ENCODE results near the gene CLEC12A.

Gene CLEC12A

DNA sequence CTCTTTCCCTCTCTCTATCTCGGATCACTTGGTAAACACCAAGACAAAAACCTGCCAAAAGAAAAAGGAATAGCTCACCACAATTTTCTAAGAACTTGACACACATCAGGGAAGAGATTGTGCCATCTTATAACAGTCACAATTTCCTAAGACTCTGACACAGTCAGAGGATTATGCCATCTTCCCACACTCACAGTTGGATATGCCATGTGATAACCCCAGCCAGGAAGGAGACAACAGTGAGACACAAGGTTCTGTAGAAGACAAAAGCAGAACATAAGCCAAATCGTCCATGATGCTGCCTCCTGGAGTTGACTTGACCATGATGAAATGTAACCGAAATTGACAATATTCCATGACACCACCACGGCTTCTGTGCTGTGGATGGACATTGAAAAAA, 56.5 kb downstream of the CLEC12A start:
- H3K4me3 ChIP-seq (replicated peaks in 1 of 2; ENCODE audit: low read depth in 2 of 2, low read length in 2 of 2): no peak overlapping the region
- DNase-seq (ENCODE audit: low read depth in 2 of 2): peak in 1 of 2 donors; percentile 59
- TF ChIP-seq, protein P1, sequence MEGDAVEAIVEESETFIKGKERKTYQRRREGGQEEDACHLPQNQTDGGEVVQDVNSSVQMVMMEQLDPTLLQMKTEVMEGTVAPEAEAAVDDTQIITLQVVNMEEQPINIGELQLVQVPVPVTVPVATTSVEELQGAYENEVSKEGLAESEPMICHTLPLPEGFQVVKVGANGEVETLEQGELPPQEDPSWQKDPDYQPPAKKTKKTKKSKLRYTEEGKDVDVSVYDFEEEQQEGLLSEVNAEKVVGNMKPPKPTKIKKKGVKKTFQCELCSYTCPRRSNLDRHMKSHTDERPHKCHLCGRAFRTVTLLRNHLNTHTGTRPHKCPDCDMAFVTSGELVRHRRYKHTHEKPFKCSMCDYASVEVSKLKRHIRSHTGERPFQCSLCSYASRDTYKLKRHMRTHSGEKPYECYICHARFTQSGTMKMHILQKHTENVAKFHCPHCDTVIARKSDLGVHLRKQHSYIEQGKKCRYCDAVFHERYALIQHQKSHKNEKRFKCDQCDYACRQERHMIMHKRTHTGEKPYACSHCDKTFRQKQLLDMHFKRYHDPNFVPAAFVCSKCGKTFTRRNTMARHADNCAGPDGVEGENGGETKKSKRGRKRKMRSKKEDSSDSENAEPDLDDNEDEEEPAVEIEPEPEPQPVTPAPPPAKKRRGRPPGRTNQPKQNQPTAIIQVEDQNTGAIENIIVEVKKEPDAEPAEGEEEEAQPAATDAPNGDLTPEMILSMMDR (IDR thresholded peaks at IDR 0.05; ENCODE audit: low read depth, low read length): no peak

DNA sequence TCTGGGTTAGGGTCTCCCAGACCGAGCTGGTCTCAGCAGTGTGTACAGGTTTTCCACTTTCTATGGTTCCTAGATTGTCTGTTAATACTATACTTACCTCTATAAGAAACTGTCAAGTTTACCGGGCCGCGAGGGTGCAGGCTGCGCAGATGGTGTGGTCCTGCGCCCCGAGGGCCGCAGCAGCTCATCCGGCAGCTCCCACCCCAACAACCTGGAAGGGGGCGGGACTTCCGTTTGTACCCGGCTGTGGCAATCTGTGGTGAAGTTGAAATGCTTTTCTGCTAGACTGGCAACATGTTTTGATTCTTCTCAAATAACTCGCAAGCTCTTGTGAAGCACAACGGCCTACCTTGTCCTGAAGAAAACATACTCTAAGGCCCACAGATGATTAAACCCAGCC, 59.2 kb downstream of the CLEC12A start, which contains the start of gene CLEC9A:
TSS of gene CLEC9A (plus strand) at position 237 of the 400 bp plus-strand sequence. CDS start 22,006 bp downstream, outside the sequence.
- TF ChIP-seq, protein P1 (IDR thresholded peaks at IDR 0.05; ENCODE audit: low read depth, low read length): no peak
- H3K4me3 ChIP-seq (replicated peaks in 1 of 2; ENCODE audit: low read depth in 2 of 2, low read length in 2 of 2): no peak within 1 kb of the TSS
- DNase-seq (ENCODE audit: low read depth in 2 of 2): no peak

DNA sequence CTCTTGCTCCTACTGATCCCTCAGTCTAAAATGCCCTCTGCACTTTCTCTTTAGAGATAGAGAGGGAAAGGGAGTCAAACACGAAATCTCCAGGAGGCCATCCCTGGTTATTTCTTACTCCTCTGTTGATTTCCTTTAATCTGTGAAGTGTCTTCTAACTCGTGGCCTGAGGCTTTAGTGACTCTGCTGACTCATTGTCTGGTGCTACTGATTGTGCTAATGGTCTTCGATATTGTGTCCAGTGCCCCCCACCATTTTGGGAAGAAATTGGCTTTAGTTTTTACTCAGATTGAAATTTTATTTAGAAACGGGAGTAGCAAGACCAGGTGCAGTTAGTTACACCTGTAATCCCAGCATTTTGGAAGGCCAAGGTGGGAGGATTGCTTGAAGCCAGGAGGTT, 60.1 kb downstream of the CLEC12A start:
- H3K4me3 ChIP-seq (replicated peaks in 1 of 2; ENCODE audit: low read depth in 2 of 2, low read length in 2 of 2): no peak overlapping the region
- TF ChIP-seq, protein P1 (IDR thresholded peaks at IDR 0.05; ENCODE audit: low read depth, low read length): no peak
- DNase-seq (ENCODE audit: low read depth in 2 of 2): no peak

DNA sequence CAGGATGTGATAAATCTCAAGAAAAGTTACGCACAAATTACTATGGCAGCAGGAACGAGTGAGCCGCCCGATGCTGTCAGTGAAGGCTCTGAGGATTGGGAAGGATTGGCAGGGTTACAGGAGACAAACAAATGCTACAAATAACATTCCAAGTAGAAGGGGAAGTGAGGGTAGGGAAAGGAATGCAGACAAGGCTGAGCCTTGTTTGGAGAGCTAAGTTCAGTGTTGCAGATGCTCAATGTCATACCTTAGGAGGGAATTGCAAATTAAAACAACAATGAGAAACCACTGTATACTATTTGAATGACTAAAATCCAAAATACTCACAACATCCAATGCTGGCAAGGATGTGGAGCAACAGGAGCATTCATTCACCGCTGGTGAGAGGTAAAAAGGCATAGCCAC, 60.6 kb downstream of the CLEC12A start:
- DNase-seq (ENCODE audit: low read depth in 2 of 2): peak; percentile 64 to 96
- TF ChIP-seq, protein P1 (IDR thresholded peaks at IDR 0.05; ENCODE audit: low read depth, low read length): no peak
- no peak overlapping the region for H3K4me3 ChIP-seq (replicated peaks in 1 of 2; ENCODE audit: low read depth in 2 of 2, low read length in 2 of 2)

GRCh38 chr12:10033783-10034545, 62.8 kb downstream of the CLEC12A start:
- peak in 1 of 2 donors; percentile 37 for DNase-seq (ENCODE audit: low read depth in 2 of 2)
- no peak overlapping the region for H3K4me3 ChIP-seq (replicated peaks in 1 of 2; ENCODE audit: low read depth in 2 of 2, low read length in 2 of 2)
- TF ChIP-seq, protein P1 (IDR thresholded peaks at IDR 0.05; ENCODE audit: low read depth, low read length): peak; percentile 37

Data from cardiac fibroblast (primary cell).